D341Med (cell line): ENCODE measurements around the gene NCOA4.
"Not testable (repeated sequence)": the region's sequence is repeated elsewhere in the genome, so short reads cannot be mapped to it uniquely, and the experiment has no call there.

ENCODE experiments used
- DNase-seq: peaks from one replicate; pipeline ENCODE4 v3.0.0; 2012; ENCODE audit warnings: low spot score

The NCOA4 gene

DNA sequence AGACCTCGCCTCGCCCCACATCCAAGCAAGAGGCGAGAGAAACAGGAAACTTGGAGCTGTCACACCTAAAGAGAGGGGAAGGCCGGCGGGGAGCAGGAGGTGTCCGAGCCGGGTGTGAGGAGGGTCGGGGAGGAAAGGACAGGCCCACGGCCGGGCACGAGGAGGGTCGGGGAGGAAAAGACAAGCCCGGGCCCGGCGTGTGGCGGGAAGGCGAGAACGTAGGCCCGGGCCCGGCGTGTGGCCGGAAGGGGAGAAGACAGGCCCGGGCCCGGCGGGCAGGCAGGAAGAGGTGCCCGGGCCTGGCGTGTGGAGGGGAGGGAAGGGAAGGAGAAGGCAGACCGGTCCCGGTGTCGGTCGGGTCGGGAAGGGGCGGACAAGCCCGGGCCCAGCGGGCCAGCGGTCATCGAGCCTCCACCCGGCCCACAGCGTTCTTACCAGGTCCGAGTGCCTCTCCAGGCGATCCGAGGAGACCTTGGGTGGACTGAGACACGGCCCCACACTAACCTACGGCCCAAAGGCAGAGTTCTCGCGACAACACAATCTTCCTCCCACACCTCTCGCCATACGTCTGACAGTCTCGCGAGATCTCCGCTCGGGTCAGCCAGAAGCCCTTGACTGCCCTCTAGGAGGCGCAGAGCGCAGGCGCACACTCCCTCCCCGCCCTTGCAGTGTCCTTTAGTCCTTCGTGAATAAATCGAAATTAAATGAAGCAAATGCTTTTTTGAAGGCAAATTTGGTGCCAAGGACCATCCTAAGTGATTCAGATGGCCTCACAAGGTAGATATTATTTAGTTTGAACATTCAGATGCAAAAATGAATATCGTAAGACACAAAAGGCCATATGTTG, at the start of gene NCOA4:
Gene NCOA4 (minus strand): TSS at position 533 of the 847 bp plus-strand sequence. CDS start 13,943 bp downstream, outside the sequence.
- peak; percentile 99 for DNase-seq

DNA sequence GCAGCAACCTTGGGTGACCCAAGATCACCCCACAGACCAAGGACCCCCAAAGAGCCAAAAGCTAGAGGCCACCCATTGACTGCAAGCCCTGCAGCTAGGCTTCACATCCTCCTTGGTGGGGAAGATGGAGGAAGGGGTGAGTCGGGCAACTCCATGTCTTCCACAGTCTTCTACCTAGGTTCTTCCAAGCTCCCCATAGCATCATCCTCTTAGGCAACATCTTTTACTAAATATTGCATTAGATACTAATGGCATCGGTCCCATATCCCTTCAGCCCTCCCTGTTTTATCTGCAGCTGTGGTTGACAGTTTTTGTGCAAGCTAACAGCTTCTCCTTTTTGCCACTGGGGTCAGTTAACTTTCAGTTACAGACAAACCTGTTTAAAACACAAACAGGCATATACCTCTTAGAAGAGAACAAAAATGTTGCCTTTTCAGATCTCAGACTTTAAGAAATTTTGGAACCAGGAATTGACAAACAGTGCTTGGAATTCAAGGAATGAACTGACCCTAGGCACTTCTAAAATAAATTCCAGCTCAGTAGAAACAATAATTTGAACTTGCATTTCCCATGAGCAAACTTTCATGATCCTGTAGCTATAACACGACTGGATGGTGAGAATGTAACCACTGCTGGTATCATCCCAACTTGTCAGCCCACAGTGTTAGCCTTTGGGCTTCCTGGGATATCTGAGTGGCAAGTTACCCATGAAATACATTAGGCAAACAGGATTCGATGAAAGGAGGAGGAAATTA, 49.6 kb upstream of the NCOA4 start:
- no peak for DNase-seq

DNA sequence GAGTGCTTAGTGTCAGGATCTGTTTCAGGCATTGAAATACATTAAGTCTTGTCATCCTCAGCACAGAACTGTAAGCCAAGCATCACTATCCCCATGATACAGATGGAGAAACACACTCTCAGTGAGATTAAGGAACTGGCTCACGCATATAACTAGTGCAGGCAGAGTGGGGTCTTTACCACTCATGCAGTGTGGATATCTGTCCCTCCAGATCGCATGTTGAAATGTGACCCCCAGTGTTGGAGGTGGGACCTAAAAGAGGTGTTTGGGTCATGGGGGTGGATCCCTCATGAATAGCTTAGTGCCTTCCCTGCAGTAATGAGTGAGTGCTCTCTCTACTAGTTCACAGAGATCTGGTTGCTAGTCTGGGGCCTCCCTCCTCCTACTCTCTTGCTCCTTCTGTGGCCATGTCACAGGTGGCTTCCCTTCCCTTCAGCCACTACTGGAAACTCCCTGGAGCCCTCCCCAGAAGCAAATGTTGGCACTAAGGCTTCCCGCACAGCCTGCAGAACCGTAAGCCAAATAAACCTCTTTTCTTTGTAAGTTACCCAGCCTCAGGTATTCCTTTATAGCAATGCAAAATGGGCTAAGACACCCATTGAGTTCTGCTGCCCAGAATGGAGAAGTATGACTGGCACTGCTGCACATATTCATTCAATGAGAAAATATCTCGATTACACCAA, 47.4 kb upstream of the NCOA4 start:
- no peak for DNase-seq

- DNase-seq: no peak
Observed at GRCh38 chr10:46077141-46077554, 46.7 kb upstream of the NCOA4 start.

- no peak for DNase-seq
Observed at GRCh38 chr10:46075869-46076268, 45.4 kb upstream of the NCOA4 start.

DNA sequence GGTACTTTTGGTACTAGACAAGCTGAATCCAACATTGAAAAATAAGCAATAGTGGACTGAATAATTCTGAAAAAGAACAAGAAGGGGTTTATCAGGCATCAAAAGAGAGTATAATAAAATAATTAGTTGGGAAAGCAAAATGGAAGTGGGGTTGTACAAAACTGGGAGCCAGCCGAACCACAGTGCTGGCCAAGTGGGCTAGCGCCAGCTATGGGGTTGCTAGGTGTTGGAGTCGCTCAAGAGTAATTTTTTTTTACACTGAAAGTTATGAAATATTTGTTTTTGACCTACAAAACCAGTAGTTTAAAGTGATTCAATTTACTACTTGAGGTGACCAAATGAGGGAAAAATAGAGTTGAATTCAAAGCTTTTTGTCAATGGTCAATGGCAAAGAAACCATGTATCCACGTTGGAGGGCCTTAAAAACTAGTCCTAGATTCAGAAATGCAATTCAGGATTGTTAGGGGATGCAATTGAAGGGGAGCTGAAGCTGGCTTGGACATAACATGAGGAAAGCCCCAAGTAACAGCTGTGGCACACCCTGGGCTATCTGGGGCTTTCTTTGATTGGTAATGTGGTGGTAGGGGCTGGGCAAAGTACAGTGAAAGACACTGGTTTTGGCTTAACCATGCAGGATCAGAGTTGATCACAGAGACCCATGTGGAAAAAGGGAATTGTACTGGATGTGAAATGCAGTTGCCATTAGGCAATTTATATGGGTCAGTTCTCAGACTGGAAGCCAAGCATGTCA, 43.9 kb upstream of the NCOA4 start:
- no peak for DNase-seq

- DNase-seq: no peak
Observed at GRCh38 chr10:46073564-46073963, 43.1 kb upstream of the NCOA4 start.

GRCh38 chr10:46070749-46071148, 40.3 kb upstream of the NCOA4 start:
- DNase-seq: no peak

- DNase-seq: no peak
Observed at GRCh38 chr10:46069771-46070463, 39.5 kb upstream of the NCOA4 start.

DNA sequence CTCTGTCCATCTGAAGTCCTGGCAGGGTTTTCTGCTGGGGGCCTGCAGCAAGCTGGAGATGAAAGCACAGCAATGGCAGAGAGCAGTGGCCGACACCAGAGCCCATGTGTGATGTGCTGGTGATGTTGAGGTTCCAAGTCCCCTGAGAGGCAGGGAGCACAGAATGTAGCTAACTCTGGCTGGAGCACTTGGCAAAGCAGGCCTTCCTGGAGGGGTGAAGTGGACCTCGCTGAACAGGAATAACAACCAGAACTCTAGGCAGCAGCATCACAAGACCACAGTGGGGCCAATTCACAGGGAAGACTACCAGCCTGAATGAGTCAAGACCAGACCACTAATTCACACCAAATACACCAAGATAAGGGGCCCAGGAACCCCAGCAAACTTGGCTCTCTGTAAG, 38.5 kb upstream of the NCOA4 start:
- DNase-seq: no peak

DNA sequence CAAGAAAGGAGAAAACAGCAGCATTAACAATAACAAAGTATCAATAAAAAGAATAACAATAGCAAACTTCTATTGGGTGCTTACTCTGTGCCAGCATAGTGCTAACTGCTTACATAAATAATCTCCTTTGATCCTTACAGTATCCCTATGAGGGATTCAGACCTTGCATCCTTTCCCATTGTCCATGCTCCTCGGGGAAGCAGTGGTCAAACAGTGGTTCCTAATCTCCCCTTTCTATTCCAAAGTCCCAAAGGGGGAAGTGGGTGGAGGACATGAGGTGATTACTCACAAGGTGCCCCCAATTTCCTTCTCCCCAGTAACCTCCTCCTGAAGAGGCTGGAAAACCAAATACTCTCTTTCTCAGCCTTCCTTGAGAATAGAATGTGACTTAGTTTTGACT, 37.7 kb upstream of the NCOA4 start:
- no peak for DNase-seq

GRCh38 chr10:46064269-46064817, 33.9 kb upstream of the NCOA4 start:
- DNase-seq: no peak

- DNase-seq: no peak
Observed at GRCh38 chr10:46062723-46063428, 32.5 kb upstream of the NCOA4 start.

DNA sequence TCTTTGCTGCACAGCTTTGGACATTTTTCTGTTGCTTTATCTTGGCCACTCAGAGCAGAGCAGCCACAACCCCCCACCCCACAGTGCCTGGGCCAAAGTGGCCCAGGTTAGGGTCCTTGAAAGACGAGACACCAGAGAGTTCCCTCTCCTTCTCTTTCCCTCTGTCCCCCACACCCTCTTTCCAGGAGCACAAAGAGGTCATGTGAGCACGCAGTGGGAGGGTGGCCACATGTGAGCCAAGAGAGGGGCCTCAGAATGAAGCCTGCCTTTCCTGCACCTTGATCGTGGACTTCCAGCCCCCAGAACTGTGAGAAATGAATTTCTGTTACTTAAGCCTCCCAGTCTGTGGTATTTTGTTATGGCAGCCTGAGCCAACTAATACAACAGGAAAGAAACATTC, 30.3 kb upstream of the NCOA4 start:
- DNase-seq: no peak

- not testable (repeated sequence) for DNase-seq
Observed at GRCh38 chr10:46057927-46058326, 27.5 kb upstream of the NCOA4 start.

DNA sequence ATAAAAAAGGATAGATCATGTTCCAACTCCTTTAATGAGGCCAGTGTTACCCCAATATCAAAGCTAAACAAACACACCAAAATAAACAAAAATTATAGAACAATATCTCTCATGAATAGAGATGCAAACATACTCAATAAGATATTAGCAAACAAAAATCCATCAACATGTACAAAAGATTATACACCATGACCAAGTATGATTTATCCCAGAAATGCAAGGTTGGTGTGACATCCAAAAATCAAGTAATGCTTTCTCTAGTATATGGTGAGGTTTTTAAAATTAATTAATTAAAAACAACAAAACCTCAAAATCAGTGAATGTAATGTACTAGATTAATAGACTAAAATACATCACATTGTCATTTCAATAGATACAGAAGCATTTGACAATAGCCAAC, 26.6 kb upstream of the NCOA4 start:
- DNase-seq: no peak

- no peak for DNase-seq
Observed at GRCh38 chr10:46055771-46056170, 25.3 kb upstream of the NCOA4 start.

DNA sequence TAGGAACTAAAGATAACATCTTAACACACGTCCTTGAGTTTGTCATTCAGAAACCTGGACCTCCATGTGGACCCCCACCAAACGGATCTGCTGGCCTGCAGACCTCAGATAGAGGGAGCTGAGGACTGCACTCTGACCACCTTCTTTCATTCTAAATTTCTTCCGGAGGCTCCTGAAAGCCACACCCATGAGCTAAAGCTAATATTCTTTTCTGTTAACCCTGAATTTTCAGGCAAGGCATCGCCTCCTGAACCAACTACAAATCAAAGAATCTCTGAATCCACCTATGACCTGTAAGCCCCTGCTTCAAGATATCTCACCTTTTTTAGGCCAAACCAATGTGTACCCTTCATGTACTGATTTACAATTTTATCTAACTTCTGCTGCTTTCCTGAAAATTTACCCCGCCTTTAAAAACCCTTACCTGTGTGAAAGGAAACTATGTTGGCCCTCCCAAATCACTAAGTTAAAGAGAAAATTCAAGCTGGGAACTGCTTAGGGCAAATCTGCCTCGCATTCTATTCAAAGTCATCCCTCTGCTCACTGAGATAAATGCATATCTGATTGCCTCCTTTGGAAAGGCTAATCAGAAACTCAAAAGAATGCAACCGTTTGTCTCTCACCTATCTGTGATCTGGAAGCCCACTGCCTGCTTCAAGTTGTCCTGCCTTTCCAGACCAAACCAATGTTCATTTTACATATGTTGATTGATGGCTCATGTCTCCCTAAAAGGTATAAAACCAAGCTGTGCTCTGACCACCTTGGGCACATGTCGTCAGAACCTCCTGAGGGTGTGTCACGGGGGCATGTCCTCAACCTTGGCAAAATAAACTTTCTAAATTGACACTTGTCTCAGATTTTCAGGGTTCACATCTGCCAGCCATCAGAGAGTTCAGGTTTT, 23.4 kb upstream of the NCOA4 start:
- no peak for DNase-seq

GRCh38 chr10:46052791-46053375, 22.5 kb upstream of the NCOA4 start:
- no peak for DNase-seq
